Mammary epithelial cell (primary cell): ENCODE data around the gene GNAS.

Source experiments
- CTCF ChIP-seq, 2 donors: IDR thresholded peaks in 1 of 2; conservative IDR thresholded peaks in 1 of 2; 2 replicates each; pipeline ENCODE4 v1.5.1; 2011 to 2012; ENCODE audit warnings: inconsistent platforms in 2 of 2, low read length in 2 of 2, mild to moderate bottlenecking in 2 of 2, control low read depth in 1 of 2, low read depth in 1 of 2; ENCODE audit not compliant: insufficient read depth in 1 of 2; ENCODE audit errors: extremely low read depth in 1 of 2
- EZH2 ChIP-seq: IDR thresholded peaks from 2 replicates; pipeline ENCODE4 v1.6.1; 2012; ENCODE audit warnings: low read length, inconsistent platforms, borderline replicate concordance

GRCh38 chr20:58923117-58923712 is 70.7 kb downstream of the GNAS start:
- TF ChIP-seq CTCF (conservative IDR thresholded peaks at IDR 0.05 in 1 of 2, IDR thresholded peaks at IDR 0.05 in 1 of 2; ENCODE audit: extremely low read depth in 1 of 2, insufficient read depth in 1 of 2, low read depth in 1 of 2, low read length in 2 of 2) (no peak), EZH2 (no peak)
